Astrocyte of the cerebellum (primary cell): ENCODE data around the gene PLCG1.

Source experiments
- DNase-seq: peaks from one replicate; pipeline ENCODE4 v3.0.0-alpha.2; 2011; ENCODE audit warnings: low read depth
- H3K4me3 ChIP-seq: 2 replicates; pipeline ENCODE4 v1.5.1; 2011; ENCODE audit warnings: mild to moderate bottlenecking, low read depth, low read length, moderate library complexity
- in situ Hi-C: cut with HindIII; loops from 2 replicates; pipeline ENCODE4 v1.10.0; 2017; ENCODE audit warnings: low sequenced_read_pairs
- TF ChIP-seq, protein P1 (sequence below): IDR thresholded peaks from 2 replicates; pipeline ENCODE4 v1.5.1; 2012; ENCODE audit warnings: low read length, low read depth, moderate library complexity, mild to moderate bottlenecking; ENCODE audit errors: missing control alignments

PLCG1 gene

DNA sequence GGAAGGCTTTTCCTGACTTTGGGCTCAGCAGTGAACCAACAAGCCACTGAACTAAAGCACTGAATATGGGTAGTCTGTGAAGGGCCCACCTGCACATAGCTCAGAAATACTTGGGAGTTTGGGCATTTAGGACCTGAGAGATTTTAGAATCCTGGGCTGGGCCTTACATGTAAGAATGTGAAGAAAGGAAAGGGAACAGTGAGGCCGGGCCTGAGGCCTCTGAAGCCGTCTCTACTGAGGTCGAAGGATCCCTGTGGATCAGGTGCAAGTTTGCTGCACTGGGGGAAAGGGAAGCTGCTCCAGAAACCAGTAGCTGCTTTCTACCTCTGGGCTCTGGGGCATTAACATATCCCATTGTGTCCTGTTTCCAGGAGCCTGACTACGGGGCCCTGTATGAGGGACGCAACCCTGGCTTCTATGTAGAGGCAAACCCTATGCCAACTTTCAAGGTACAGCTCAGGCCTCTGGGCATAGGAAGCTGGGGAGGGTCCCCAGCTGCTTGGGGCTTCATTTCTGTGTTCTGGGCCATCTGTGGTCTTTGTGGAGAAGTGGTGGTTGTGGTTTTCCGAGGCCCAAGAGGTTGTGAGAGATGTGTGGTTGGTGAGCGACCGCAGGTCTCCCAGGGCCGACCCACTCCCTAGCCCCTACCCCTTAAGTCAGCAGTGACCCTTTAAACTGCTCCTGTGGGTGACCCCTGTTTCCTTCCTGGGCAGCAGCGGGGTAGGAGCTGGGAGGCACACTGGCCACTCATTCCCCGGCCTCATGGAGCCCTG, 30.3 kb downstream of the PLCG1 start:
- in situ Hi-C loops, result no loop called here
- DNase-seq, result no peak

DNA sequence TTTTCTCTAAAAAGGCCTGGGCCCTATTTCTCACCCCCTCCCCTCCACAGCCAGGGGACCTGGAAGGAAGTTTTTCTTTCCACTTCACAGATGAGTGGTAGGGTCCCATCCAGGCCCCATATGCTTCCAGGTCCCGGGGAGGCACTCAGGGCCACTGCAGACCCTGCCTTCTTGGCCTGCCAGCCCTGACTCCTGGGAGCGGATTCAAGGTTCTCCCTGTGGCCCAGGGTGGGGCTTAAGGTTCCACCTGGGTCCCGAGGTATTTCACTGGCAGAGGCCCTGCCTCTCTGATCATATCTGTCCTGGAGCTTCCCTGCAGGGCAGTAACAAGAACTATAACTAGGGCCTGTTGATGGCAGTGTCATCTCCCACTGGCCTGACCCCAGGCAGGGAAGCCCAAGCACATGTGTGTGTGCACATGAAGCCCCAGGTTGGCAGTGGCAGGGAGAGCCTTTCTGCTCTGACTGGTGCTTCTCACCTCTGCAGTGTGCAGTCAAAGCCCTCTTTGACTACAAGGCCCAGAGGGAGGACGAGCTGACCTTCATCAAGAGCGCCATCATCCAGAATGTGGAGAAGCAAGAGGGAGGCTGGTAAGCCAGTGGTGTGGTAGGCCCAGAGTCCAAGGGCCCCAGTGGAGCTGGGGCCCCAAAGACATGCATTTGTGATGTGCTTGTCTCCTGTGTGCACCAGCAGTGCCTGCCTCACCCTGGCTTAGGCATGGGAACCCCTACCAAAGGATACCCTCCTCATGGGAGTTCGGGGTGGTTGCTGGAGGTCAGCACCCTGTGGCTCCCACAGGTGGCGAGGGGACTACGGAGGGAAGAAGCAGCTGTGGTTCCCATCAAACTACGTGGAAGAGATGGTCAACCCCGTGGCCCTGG, 31.2 kb downstream of the PLCG1 start:
- in situ Hi-C loops, result no loop called here
- no peak overlapping the region for H3K4me3 ChIP-seq
- no peak for DNase-seq
- TF ChIP-seq, protein P1, sequence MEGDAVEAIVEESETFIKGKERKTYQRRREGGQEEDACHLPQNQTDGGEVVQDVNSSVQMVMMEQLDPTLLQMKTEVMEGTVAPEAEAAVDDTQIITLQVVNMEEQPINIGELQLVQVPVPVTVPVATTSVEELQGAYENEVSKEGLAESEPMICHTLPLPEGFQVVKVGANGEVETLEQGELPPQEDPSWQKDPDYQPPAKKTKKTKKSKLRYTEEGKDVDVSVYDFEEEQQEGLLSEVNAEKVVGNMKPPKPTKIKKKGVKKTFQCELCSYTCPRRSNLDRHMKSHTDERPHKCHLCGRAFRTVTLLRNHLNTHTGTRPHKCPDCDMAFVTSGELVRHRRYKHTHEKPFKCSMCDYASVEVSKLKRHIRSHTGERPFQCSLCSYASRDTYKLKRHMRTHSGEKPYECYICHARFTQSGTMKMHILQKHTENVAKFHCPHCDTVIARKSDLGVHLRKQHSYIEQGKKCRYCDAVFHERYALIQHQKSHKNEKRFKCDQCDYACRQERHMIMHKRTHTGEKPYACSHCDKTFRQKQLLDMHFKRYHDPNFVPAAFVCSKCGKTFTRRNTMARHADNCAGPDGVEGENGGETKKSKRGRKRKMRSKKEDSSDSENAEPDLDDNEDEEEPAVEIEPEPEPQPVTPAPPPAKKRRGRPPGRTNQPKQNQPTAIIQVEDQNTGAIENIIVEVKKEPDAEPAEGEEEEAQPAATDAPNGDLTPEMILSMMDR, result no peak

More for the DNA sequence above, 30.3 kb downstream of the PLCG1 start:
- no peak overlapping the region for H3K4me3 ChIP-seq
- TF ChIP-seq, protein P1, result no peak

DNA sequence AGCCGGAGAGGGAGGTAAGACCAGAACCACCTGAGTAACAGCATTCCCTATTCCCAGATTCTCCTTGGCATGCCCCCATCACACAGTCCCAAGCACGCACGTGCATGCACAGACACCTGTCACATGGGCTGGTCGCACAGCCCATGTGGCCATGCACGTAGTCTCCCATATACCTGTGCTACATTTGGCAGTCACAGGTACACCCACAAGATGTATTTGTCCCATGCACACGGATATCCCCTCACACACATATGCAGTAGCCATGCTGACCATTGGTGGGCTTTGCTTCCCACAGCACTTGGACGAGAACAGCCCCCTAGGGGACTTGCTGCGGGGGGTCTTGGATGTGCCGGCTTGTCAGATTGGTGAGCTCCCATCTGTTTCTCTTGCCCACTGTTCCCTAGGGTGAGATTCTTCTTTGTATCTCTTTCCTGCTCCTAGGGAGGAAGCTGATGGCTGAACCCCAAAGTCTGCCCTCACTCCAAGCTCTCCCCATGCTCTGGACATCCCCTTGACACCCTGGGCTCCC, 31.9 kb downstream of the PLCG1 start:
- in situ Hi-C loops, result no loop called here
- H3K4me3 ChIP-seq, result no peak overlapping the region
- TF ChIP-seq, protein P1, result no peak
- no peak for DNase-seq

DNA sequence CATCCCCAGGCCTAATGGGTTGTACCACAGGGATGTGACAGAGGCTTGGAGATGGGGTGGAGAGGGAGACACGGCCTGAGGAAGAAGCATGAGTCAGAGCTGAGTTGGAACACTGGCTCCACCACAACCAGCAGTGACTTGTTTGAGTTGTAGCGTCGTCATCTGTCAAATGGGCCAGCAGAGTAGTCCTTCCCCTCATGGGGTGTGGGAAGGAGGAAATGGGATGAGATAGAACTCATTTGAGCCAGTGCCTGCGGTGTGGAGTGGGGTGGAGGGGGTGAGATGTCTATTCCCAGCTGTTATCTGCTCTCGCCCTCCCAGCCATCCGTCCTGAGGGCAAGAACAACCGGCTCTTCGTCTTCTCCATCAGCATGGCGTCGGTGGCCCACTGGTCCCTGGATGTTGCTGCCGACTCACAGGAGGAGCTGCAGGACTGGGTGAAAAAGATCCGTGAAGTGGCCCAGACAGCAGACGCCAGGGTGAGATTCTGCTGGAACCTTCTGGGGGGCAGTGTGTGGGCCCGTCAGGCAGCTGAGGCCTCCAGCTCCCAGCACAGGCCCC, 32.5 kb downstream of the PLCG1 start:
- in situ Hi-C loops, result no loop called here
- TF ChIP-seq, protein P1, result no peak
- no peak for DNase-seq
- H3K4me3 ChIP-seq, result no peak overlapping the region

DNA sequence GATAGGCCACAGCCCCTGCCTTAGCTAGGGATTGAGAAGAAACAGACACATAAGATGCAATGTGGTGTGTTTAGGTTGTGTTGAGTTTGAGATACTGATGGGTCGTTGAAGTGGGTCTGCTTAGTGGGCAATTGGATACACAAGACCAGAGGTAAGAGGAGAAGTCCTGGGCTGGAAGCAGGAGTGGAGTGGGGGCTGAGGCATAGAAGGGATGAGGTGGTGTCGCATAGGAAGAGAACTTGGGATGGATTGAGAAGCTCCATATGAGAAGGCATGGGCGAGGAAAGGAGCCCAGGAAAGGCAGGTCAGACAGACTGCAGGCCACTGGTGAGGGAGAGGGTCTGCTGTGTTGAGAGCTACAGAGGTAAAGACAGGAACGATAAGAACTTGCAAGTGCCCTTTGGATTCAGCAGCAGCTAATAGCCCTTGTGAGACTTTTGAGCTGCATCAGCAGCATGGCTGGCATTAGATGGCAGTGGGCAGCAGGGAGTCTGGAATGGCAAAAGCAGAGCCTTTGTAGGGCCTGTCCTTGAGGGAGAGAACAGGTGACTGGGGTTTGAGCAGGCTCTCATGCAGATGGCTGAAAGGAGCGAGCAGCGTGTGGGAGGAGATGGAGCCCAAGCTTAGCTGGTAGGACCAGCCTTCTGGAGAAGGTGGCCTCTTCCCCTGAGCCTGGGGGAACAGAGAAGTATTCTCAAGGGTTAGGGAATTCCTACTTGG, 33.2 kb downstream of the PLCG1 start:
- in situ Hi-C loops, result no loop called here
- TF ChIP-seq, protein P1, result no peak
- H3K4me3 ChIP-seq, result no peak overlapping the region
- no peak for DNase-seq

DNA sequence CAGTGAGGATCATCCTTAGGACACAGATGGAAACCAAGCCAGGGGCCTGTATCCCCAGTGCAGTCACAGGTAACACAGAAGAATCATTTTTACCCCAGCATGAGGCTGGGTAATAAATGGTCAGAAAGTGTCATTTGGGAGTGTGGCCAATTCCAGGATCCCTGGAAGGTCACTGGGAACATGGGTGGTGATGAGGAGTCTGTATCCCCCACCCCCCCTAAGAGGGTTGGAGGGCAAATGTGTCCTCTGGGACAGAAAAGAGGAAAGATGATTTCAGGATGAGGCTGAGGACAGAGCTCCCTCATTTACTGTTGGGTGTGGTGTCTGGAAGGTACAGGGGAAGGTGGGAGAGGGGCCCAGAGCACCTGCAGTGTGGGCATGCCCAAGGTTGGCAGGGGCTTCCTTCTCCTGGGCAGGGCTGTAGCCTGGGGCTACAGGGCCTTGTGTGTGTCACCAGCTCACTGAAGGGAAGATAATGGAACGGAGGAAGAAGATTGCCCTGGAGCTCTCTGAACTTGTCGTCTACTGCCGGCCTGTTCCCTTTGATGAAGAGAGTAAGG, 34.5 kb downstream of the PLCG1 start:
- in situ Hi-C loops, result no loop called here
- no peak overlapping the region for H3K4me3 ChIP-seq
- TF ChIP-seq, protein P1, result no peak
- DNase-seq, result no peak
